ENCODE measurements around the gene PPP1R36. TPM values are rescaled to one million over a fixed set of nuclear protein-coding genes. Genes with fewer than 3 reads are reported as not detected.

PPP1R36 gene
- total and polyA plus RNA-seq, 2 of the 13 experiments (the other 11 are each of a cell fraction or from before 2014, with no cell fraction given), result 0.11 to 0.17 TPM

DNA sequence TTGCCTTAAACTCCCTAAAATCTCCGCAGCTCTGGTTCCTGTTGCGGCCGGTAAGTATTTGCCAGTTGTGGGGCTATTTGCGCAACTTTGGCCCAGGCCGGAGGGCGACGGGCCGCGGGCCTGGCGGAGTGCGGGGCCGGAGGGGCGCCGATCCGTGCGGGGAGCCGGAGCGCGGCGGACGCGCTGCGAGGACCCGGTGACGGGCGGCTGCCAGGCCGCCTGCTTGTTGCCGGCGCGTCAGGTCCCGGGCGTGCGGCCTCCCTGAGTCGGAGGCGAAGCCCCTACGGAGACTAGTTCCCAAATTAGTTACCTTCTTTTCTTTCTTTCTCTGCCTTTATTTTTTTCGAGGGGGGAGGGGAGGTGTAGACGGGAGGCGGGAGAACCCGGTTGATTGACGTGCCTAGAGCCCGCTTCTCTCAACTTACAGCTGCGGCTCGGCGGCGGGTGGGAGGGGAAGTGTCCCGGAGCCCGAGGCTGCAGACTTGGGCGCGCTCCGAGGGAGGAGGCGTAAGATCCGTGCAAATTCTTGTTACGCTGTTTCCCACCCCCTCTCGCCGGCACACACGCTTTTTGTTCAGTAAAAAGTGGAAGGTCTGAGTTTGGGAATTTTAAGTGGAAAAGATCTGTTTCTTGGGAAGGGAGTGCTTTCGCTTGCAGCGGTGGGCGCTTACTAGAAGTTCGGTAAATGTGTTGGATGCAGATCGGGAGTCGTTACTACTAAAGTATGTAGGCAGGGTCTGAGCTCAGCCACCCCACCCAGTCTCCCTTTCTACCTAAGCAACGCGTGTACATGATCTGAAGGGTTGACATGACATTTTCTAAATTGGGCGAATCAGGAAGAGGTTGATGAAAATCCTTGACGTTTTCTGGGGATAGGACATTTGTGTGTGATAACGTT, 44.6 kb upstream of the PPP1R36 start (continued):
- TF ChIP-seq ZNF816 (CRISPR knock-in tag; IDR thresholded peaks at IDR 0.05; ENCODE audit: borderline replicate concordance) (peak; percentile 47; the same call in 1 of the 2 replicates), RORA (CRISPR knock-in tag; IDR thresholded peaks at IDR 0.05) (no peak), ZNF124 (CRISPR knock-in tag; IDR thresholded peaks at IDR 0.05) (no peak), ZNF224 (CRISPR knock-in tag; IDR thresholded peaks at IDR 0.05) (no peak), ATAD3A (CRISPR knock-in tag; IDR thresholded peaks at IDR 0.05) (no peak), TAF1 (CRISPR knock-in tag; IDR thresholded peaks at IDR 0.05) (peak; percentile 5; the same call in 1 of the 2 replicates), NFKB2 (CRISPR knock-in tag; IDR thresholded peaks at IDR 0.05; ENCODE audit: borderline replicate concordance) (no peak), ZNF17 (CRISPR knock-in tag; IDR thresholded peaks at IDR 0.05) (no peak), ZNF432 (CRISPR knock-in tag; IDR thresholded peaks at IDR 0.05; ENCODE audit: borderline replicate concordance) (no peak), RBM22 (optimal IDR thresholded peaks at IDR 0.05; ENCODE audit: low read length) (no peak), ZKSCAN5 (CRISPR knock-in tag; IDR thresholded peaks at IDR 0.05) (no peak), RCOR2 (CRISPR knock-in tag; IDR thresholded peaks at IDR 0.05) (no peak), DR1 (CRISPR knock-in tag; IDR thresholded peaks at IDR 0.05) (no peak), RNF2 (conservative IDR thresholded peaks at IDR 0.05; ENCODE audit: low read depth) (peak; percentile 42; the same call in 1 of the 2 replicates)
- TF ChIP-seq, protein P1, sequence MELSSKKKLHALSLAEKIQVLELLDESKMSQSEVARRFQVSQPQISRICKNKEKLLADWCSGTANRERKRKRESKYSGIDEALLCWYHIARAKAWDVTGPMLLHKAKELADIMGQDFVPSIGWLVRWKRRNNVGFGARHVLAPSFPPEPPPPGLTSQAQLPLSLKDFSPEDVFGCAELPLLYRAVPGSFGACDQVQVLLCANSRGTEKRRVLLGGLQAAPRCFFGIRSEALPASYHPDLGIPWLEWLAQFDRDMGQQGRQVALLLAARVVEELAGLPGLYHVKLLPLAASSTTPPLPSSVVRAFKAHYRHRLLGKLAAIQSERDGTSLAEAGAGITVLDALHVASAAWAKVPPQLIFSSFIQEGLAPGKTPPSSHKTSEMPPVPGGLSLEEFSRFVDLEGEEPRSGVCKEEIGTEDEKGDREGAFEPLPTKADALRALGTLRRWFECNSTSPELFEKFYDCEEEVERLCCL (CRISPR knock-in tag; IDR thresholded peaks at IDR 0.05; ENCODE audit: borderline replicate concordance), result no peak
- TF ChIP-seq, protein P2, sequence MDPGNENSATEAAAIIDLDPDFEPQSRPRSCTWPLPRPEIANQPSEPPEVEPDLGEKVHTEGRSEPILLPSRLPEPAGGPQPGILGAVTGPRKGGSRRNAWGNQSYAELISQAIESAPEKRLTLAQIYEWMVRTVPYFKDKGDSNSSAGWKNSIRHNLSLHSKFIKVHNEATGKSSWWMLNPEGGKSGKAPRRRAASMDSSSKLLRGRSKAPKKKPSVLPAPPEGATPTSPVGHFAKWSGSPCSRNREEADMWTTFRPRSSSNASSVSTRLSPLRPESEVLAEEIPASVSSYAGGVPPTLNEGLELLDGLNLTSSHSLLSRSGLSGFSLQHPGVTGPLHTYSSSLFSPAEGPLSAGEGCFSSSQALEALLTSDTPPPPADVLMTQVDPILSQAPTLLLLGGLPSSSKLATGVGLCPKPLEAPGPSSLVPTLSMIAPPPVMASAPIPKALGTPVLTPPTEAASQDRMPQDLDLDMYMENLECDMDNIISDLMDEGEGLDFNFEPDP (CRISPR knock-in tag; conservative IDR thresholded peaks at IDR 0.05), result 0 out of 2 replicates have a peak, but pooled peaks have one; percentile 52
- TF ChIP-seq, protein P3, sequence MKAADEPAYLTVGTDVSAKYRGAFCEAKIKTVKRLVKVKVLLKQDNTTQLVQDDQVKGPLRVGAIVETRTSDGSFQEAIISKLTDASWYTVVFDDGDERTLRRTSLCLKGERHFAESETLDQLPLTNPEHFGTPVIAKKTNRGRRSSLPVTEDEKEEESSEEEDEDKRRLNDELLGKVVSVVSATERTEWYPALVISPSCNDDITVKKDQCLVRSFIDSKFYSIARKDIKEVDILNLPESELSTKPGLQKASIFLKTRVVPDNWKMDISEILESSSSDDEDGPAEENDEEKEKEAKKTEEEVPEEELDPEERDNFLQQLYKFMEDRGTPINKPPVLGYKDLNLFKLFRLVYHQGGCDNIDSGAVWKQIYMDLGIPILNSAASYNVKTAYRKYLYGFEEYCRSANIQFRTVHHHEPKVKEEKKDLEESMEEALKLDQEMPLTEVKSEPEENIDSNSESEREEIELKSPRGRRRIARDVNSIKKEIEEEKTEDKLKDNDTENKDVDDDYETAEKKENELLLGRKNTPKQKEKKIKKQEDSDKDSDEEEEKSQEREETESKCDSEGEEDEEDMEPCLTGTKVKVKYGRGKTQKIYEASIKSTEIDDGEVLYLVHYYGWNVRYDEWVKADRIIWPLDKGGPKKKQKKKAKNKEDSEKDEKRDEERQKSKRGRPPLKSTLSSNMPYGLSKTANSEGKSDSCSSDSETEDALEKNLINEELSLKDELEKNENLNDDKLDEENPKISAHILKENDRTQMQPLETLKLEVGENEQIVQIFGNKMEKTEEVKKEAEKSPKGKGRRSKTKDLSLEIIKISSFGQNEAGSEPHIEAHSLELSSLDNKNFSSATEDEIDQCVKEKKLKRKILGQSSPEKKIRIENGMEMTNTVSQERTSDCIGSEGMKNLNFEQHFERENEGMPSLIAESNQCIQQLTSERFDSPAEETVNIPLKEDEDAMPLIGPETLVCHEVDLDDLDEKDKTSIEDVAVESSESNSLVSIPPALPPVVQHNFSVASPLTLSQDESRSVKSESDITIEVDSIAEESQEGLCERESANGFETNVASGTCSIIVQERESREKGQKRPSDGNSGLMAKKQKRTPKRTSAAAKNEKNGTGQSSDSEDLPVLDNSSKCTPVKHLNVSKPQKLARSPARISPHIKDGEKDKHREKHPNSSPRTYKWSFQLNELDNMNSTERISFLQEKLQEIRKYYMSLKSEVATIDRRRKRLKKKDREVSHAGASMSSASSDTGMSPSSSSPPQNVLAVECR (CRISPR knock-in tag; IDR thresholded peaks at IDR 0.05; ENCODE audit: borderline replicate concordance), result 0 out of 2 replicates have a peak, but pooled peaks have one; percentile 4
- TF ChIP-seq, protein P4, sequence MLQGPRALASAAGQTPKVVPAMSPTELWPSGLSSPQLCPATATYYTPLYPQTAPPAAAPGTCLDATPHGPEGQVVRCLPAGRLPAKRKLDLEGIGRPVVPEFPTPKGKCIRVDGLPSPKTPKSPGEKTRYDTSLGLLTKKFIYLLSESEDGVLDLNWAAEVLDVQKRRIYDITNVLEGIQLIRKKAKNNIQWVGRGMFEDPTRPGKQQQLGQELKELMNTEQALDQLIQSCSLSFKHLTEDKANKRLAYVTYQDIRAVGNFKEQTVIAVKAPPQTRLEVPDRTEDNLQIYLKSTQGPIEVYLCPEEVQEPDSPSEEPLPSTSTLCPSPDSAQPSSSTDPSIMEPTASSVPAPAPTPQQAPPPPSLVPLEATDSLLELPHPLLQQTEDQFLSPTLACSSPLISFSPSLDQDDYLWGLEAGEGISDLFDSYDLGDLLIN (CRISPR knock-in tag; IDR thresholded peaks at IDR 0.05; ENCODE audit: borderline replicate concordance), result no peak
- TF ChIP-seq, protein P5, sequence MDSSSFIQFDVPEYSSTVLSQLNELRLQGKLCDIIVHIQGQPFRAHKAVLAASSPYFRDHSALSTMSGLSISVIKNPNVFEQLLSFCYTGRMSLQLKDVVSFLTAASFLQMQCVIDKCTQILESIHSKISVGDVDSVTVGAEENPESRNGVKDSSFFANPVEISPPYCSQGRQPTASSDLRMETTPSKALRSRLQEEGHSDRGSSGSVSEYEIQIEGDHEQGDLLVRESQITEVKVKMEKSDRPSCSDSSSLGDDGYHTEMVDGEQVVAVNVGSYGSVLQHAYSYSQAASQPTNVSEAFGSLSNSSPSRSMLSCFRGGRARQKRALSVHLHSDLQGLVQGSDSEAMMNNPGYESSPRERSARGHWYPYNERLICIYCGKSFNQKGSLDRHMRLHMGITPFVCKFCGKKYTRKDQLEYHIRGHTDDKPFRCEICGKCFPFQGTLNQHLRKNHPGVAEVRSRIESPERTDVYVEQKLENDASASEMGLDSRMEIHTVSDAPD (CRISPR knock-in tag; IDR thresholded peaks at IDR 0.05), result no peak

All from HepG2 (cell line).